ENCODE data around the gene PKN1. TPM values are rescaled to one million over a fixed set of nuclear protein-coding genes. Genes with fewer than 3 reads are reported as not detected.

PKN1 gene
- total and polyA plus RNA-seq, 2 of the 13 experiments (the other 11 are each of a cell fraction or from before 2014, with no cell fraction given), result 45.7 to 54.5 TPM

DNA sequence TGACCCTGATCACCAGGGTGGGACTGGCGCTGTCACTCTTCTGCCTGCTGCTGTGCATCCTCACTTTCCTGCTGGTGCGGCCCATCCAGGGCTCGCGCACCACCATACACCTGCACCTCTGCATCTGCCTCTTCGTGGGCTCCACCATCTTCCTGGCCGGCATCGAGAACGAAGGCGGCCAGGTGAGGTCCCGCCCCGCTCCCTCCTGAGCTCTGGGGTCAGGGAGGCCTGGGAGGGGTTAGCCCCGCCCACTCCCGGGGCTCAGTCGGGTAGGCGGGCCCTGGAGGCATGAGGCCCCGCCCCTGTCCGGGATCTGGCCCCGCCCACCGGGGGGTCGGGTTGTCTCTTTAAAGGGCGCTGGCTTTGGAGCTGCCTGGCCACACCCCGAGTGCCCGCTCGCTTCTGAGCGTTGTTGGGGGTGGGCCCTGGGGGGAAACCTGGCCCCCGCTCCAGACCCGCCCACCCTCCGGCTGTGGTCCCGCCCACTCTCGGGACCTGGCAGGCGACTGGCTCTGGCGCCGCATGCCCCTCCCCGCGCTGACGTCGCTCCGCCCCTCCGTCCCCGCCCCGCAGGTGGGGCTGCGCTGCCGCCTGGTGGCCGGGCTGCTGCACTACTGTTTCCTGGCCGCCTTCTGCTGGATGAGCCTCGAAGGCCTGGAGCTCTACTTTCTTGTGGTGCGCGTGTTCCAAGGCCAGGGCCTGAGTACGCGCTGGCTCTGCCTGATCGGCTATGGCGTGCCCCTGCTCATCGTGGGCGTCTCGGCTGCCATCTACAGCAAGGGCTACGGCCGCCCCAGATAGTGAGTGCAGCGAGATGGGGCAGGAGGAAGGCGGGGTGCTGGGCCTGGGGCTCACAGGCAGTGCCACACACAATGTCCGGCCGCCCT, 27.1 kb upstream of the PKN1 start (continued):
- TF ChIP-seq, protein P1, sequence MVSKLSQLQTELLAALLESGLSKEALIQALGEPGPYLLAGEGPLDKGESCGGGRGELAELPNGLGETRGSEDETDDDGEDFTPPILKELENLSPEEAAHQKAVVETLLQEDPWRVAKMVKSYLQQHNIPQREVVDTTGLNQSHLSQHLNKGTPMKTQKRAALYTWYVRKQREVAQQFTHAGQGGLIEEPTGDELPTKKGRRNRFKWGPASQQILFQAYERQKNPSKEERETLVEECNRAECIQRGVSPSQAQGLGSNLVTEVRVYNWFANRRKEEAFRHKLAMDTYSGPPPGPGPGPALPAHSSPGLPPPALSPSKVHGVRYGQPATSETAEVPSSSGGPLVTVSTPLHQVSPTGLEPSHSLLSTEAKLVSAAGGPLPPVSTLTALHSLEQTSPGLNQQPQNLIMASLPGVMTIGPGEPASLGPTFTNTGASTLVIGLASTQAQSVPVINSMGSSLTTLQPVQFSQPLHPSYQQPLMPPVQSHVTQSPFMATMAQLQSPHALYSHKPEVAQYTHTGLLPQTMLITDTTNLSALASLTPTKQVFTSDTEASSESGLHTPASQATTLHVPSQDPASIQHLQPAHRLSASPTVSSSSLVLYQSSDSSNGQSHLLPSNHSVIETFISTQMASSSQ (IDR thresholded peaks at IDR 0.05; ENCODE audit: low read depth), result no peak
- TF ChIP-seq, protein P1 (CRISPR knock-in tag; IDR thresholded peaks at IDR 0.05; ENCODE audit: borderline replicate concordance), result peak; percentile 39; the same call in 1 of the 2 replicates
- TF ChIP-seq SYNCRIP (IDR thresholded peaks at IDR 0.05; ENCODE audit: insufficient read depth, low read depth, low read length) (no peak), ATF7-NPFF (CRISPR knock-in tag; IDR thresholded peaks at IDR 0.05; ENCODE audit: low read depth) (peak; percentile 67), ZFAT (CRISPR knock-in tag; conservative IDR thresholded peaks at IDR 0.05) (no peak), ZNF768 (CRISPR knock-in tag; IDR thresholded peaks at IDR 0.05) (peak; percentile 51), NONO (IDR thresholded peaks at IDR 0.05) (no peak), NONO (CRISPR knock-in tag; conservative IDR thresholded peaks at IDR 0.05) (peak; percentile 43; the same call in 1 of the 2 replicates), TOPORS (CRISPR knock-in tag; IDR thresholded peaks at IDR 0.05) (peak; percentile 80; the same call in 1 of the 2 replicates), EED (CRISPR knock-in tag; IDR thresholded peaks at IDR 0.05) (peak; percentile 73), ZNF839 (CRISPR knock-in tag; IDR thresholded peaks at IDR 0.05; ENCODE audit: borderline replicate concordance) (peak; percentile 50; the same call in 1 of the 2 replicates), ZBTB38 (CRISPR knock-in tag; IDR thresholded peaks at IDR 0.05) (peak; percentile 26), CAMTA2 (CRISPR knock-in tag; IDR thresholded peaks at IDR 0.05; ENCODE audit: borderline replicate concordance) (peak; percentile 64; the same call in 1 of the 2 replicates), ESRRA (CRISPR knock-in tag; IDR thresholded peaks at IDR 0.05; ENCODE audit: low read depth) (0 out of 2 replicates have a peak, but pooled peaks have one; percentile 44)
- TF ChIP-seq, protein P2, sequence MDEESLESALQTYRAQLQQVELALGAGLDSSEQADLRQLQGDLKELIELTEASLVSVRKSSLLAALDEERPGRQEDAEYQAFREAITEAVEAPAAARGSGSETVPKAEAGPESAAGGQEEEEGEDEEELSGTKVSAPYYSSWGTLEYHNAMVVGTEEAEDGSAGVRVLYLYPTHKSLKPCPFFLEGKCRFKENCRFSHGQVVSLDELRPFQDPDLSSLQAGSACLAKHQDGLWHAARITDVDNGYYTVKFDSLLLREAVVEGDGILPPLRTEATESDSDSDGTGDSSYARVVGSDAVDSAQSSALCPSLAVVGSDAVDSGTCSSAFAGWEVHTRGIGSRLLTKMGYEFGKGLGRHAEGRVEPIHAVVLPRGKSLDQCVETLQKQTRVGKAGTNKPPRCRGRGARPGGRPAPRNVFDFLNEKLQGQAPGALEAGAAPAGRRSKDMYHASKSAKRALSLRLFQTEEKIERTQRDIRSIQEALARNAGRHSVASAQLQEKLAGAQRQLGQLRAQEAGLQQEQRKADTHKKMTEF (CRISPR knock-in tag; IDR thresholded peaks at IDR 0.05), result peak; percentile 75; the same call in 1 of the 2 replicates
- TF ChIP-seq, protein P3, sequence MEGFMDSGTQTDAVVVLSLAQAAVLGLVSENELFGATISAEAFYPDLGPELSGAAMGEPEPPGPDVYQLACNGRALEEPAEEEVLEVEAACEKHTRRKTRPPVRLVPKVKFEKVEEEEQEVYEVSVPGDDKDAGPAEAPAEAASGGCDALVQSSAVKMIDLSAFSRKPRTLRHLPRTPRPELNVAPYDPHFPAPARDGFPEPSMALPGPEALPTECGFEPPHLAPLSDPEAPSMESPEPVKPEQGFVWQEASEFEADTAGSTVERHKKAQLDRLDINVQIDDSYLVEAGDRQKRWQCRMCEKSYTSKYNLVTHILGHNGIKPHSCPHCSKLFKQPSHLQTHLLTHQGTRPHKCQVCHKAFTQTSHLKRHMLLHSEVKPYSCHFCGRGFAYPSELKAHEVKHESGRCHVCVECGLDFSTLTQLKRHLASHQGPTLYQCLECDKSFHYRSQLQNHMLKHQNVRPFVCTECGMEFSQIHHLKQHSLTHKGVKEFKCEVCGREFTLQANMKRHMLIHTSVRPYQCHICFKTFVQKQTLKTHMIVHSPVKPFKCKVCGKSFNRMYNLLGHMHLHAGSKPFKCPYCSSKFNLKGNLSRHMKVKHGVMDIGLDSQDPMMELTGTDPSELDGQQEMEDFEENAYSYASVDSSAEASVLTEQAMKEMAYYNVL (CRISPR knock-in tag; IDR thresholded peaks at IDR 0.05; ENCODE audit: borderline replicate concordance), result peak; percentile 70; the same call in 1 of the 2 replicates
- TF ChIP-seq, protein P4, sequence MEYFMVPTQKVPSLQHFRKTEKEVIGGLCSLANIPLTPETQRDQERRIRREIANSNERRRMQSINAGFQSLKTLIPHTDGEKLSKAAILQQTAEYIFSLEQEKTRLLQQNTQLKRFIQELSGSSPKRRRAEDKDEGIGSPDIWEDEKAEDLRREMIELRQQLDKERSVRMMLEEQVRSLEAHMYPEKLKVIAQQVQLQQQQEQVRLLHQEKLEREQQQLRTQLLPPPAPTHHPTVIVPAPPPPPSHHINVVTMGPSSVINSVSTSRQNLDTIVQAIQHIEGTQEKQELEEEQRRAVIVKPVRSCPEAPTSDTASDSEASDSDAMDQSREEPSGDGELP (IDR thresholded peaks at IDR 0.05; ENCODE audit: borderline replicate concordance, low read depth), result no peak

Measured in HepG2 (cell line).